Stimulated activated naive CD8-positive, alpha-beta T cell treated with anti-CD3 and anti-CD28 coated beads, Interleukin-15, Interleukin-2, amounts not matched to agents 100 ng/mL and 50 ng/mL, for 24 hours (primary cell): ENCODE results near the gene CCDC6.
A peak's percentile ranks its signal among the peaks of the same experiment; 100 is the strongest.
"Not testable (repeated sequence)": the region's sequence is repeated elsewhere in the genome, so short reads cannot be mapped to it uniquely, and the experiment has no call there.

ENCODE experiments used
- H3K27ac Mint-ChIP-seq: one replicate; pipeline ENCODE4 v1.8.0; 2021; ENCODE audit warnings: mild to moderate bottlenecking, mixed read lengths
- H3K27me3 Mint-ChIP-seq: one replicate; pipeline ENCODE4 v1.8.0; 2021; ENCODE audit warnings: mixed read lengths
- H3K36me3 Mint-ChIP-seq: one replicate; pipeline ENCODE4 v1.8.0; 2021; ENCODE audit warnings: low read depth, mixed read lengths
- H3K4me1 Mint-ChIP-seq: one replicate; pipeline ENCODE4 v1.8.0; 2021; ENCODE audit warnings: low read depth, mixed read lengths
- H3K4me3 Mint-ChIP-seq: one replicate; pipeline ENCODE4 v1.8.0; 2021; ENCODE audit warnings: mild to moderate bottlenecking, mixed read lengths
- H3K9me3 Mint-ChIP-seq: one replicate; pipeline ENCODE4 v1.8.0; 2021; ENCODE audit warnings: mixed read lengths

CCDC6 gene

DNA sequence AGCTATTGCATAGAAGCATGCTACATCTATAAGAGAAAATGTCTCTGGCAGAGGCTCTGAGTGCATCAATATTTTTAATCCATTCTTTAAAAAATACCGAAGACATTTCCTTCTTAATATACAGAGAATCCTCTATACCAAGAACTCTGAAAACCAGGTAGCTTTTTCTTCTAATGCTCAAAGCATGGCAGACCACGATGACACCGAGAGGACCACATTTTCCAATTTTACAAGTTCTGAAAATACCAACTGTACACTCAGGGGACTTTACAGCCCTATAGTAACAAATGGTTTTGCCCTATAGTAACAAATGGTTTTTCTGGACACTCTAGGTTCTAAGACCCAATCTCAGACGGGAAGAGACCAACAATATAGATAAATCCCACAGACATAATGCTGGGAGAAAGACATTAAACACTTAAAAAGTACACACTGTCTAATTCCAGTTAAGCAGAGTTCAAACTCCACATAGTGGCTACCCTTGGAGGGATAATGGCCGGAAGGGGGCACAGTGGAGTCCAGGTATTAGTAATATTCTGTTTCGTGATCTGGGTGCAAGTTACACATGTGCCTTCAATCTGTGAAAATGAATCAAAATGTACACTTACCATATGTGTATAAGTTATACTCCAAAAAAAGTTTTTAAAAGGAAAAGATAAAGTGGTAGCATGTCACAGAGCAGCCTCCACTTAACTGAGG is 26.2 kb downstream of the CCDC6 start:
- H3K27ac Mint-ChIP-seq, result peak overlapping the region; percentile 93
- H3K9me3 Mint-ChIP-seq, result no peaks in the 10 kb centered on the region
- no peaks in the 10 kb centered on the region for H3K27me3 Mint-ChIP-seq
- H3K36me3 Mint-ChIP-seq, result peaks cover 50% of the 10 kb centered on the region
- H3K4me1 Mint-ChIP-seq, result peaks cover 89% of the 10 kb centered on the region
- H3K4me3 Mint-ChIP-seq, result peak overlapping the region; percentile 65

DNA sequence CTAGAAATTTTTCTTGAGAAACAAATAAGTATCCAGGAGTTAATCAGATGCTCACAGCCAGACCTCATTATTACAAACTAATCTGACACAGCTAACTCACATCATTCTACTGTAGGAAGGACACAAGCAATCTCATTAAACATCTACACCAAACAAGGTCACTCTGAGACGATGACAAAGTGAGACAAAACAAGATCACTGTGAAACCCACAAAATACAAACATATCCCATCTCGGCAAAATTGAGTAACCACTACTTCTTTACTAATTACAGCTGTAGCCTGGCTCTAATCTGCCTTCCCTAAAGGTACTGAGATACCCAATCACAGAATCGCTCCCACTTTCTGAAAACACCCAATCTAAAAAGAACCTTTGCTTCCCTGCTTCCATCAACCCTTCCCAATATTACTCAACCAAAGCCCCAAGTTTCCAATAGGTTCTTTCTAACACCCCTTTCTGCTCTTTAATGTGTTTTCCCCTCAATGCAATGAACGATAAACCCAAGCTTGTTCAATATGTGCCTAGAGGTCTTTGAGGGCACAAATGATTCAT is 26.9 kb downstream of the CCDC6 start:
- Mint-ChIP-seq H3K36me3 (peaks cover 51% of the 10 kb centered on the region), H3K4me1 (peaks cover 89% of the 10 kb centered on the region), H3K4me3 (peak overlapping the region; percentile 65), H3K27ac (peak overlapping the region; percentile 93), H3K9me3 (no peaks in the 10 kb centered on the region), H3K27me3 (no peaks in the 10 kb centered on the region)

DNA sequence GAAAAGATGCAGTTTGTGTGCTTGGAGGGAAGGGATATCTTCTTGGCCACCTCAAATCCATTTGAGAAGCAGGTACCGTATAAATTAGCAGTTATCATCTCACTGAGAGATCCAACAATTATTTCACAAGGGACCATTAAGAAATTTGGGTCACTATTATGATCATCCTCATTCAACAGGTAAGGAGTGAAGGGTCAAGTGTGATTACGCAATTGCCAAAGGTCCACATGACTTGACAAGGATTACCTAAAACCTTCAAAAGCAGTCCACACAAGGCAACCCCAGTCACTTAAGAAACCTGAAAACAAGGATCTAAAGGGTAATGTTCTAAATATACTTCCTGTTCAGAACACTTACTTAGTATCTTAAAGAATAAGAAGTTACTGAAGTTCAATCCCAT is 27.4 kb downstream of the CCDC6 start:
- Mint-ChIP-seq H3K27ac (peak overlapping the region; percentile 93), H3K4me3 (peak overlapping the region; percentile 11), H3K27me3 (no peaks in the 10 kb centered on the region), H3K36me3 (peaks cover 50% of the 10 kb centered on the region), H3K4me1 (peaks cover 89% of the 10 kb centered on the region), H3K9me3 (no peaks in the 10 kb centered on the region)

DNA sequence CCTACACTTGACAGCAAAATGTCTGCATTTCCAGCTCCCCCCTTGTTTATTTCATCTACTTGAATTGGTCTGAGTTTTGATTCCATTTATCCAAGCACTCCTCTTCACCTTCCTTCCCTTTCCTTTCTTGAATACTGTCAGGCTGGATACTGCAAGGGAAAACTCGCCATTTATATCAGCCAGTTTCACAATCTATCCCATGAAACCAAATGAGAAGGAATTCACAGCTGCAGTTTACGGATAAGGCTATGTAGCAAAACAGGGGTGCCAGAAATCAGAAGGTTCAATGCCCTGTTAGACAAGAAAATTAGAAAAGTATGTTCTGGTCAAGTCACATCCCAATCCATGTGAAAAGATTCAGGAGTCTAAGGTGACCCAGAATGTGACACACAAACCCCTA is 28.1 kb downstream of the CCDC6 start:
- H3K36me3 Mint-ChIP-seq, result peaks cover 52% of the 10 kb centered on the region
- H3K27me3 Mint-ChIP-seq, result no peaks in the 10 kb centered on the region
- peak overlapping the region; percentile 93 for H3K27ac Mint-ChIP-seq
- no peaks in the 10 kb centered on the region for H3K9me3 Mint-ChIP-seq
- H3K4me1 Mint-ChIP-seq, result peaks cover 89% of the 10 kb centered on the region
- peak overlapping the region; percentile 11 for H3K4me3 Mint-ChIP-seq

DNA sequence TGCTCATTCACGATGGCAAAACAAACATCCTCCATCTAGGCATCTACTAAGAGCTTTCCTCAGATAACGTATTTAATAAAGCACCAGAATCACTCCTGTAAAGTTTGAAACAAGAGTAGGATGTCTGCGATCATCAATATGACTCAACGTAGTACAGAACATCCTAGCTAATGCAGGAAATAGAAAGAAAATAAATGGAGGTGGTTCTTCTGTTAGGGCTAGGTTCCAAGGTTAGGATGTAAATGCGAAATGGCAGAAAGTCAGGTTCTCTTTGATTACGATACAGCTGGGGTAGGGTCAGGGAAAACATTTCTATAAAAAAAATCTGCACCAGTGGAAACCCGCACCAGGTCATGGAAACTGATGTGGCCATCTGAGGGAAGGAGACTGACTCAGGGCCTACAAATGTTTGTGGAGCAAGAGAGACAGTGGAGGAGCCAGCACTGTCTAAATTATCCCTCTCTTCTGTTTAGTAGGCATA is 29.1 kb downstream of the CCDC6 start:
- Mint-ChIP-seq H3K36me3 (peaks cover 58% of the 10 kb centered on the region), H3K27ac (peak overlapping the region; percentile 86), H3K27me3 (no peaks in the 10 kb centered on the region), H3K9me3 (no peaks in the 10 kb centered on the region), H3K4me1 (peaks cover 94% of the 10 kb centered on the region), H3K4me3 (peak overlapping the region; percentile 37)

DNA sequence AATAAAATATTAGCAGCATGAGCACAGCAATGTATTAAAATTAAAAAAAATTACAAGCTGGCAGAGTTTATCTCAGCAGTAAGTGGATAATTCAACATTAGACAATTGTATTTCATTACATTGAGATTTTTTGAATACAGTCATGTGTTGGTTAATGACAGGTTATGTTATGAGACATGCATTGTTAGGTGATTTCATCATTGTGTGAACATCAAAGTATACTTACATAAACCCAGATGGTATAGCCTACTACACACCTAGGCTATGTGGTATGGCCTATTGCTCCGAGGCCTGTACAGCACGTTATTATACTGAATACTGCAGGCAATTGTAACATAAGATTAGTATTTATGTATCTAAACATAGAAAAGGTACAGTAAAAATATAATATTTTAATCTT is 29.7 kb downstream of the CCDC6 start:
- Mint-ChIP-seq H3K27ac (no peak overlapping the region), H3K4me1 (peaks cover 98% of the 10 kb centered on the region), H3K36me3 (peaks cover 63% of the 10 kb centered on the region), H3K4me3 (no peak overlapping the region), H3K9me3 (no peaks in the 10 kb centered on the region), H3K27me3 (no peaks in the 10 kb centered on the region)

DNA sequence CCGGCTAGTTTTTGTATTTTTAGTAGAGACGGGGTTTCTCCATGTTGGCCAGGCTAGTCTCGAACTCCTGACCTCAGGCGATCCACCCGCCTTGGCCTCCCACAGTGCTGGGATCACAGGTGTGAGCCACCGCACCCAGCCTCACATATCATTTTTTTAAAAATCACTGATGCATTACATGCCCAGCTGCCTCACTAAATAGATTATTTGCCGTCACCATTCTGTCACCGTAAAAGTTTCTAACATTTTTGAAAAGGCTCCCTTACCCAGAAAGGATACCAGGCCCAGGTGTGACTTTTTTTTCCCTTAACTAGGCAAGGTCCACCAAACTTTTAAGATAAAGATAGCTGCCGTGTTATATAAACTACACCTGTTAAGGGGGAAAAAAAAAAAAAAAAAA is 30.1 kb downstream of the CCDC6 start:
- not testable (repeated sequence) for H3K27ac Mint-ChIP-seq, H3K27me3 Mint-ChIP-seq, H3K9me3 Mint-ChIP-seq, H3K4me3 Mint-ChIP-seq
- Mint-ChIP-seq H3K36me3 (peaks cover 63% of the 10 kb centered on the region), H3K4me1 (peaks cover 95% of the 10 kb centered on the region)

DNA sequence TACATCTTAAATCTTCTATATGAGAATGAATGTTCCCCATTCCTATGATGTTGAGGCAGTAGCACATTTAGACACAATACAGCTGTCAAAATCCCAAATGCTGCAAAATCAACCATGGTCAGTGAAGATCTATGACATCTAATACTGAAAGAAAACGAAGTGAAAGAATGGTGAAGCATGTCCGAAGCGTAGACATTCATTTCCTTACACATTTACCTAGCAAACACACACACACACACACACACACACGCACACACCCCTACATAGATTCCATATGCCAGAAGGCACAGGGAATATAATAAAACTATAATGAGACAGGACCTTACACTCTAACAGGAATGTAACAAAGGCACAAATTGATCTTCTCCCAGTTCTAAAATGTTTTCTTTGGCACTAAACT is 32.5 kb downstream of the CCDC6 start:
- Mint-ChIP-seq H3K4me3 (no peak overlapping the region), H3K4me1 (peaks cover 90% of the 10 kb centered on the region), H3K27ac (no peak overlapping the region)

DNA sequence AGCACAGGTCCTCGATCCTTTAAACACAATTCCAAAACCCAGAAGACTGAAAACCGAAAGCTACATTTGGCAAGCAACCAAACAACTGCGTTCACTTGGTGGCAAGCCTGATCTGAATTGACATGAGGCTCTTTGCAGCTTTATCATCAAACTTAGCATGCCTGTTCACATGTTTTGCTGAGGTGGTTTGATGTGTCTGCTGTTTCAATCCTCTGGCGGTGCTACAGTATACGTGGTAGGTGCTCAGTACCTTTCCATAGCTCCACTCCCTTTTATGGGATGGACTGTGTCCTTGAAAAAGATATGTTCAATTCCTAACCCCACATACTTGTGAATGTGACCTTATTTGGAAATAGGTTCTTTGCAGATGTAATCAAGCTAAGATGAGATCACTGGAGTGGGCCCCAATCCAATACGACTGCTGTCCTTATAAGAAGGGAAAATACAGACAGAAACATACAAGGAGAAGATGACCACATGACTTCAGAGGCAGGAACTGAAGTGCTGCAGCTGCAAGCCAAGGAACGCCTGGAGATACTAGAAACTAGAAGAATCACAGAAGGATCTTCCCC is 33.4 kb downstream of the CCDC6 start:
- Mint-ChIP-seq H3K9me3 (no peaks in the 10 kb centered on the region), H3K4me1 (peaks cover 90% of the 10 kb centered on the region), H3K27ac (no peak overlapping the region), H3K4me3 (no peak overlapping the region), H3K36me3 (peaks cover 50% of the 10 kb centered on the region), H3K27me3 (no peaks in the 10 kb centered on the region)

More for the DNA sequence above, 32.5 kb downstream of the CCDC6 start:
- H3K27me3 Mint-ChIP-seq, result no peaks in the 10 kb centered on the region
- peaks cover 57% of the 10 kb centered on the region for H3K36me3 Mint-ChIP-seq
- no peaks in the 10 kb centered on the region for H3K9me3 Mint-ChIP-seq

DNA sequence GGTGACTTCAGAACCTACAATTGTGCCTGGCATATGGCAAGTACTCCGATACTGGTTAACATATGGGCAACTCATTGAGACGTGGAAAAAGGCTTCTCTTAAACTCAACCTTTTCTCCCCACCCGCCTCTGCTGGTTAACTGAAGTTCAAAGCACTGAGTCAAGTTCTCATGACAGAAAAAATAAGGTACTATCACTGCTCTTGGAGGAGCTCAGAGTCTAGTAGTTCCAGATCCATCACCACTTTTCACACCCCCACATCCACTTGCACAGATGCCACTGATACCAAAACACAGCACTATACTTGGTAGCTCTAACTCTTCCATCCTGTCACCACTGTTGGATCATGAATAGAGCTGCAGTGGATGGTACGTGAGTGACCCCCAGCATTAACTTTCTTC is 36.2 kb downstream of the CCDC6 start:
- Mint-ChIP-seq H3K9me3 (no peaks in the 10 kb centered on the region), H3K36me3 (peaks cover 28% of the 10 kb centered on the region), H3K27ac (no peak overlapping the region), H3K4me3 (no peak overlapping the region), H3K27me3 (no peaks in the 10 kb centered on the region), H3K4me1 (peaks cover 89% of the 10 kb centered on the region)

DNA sequence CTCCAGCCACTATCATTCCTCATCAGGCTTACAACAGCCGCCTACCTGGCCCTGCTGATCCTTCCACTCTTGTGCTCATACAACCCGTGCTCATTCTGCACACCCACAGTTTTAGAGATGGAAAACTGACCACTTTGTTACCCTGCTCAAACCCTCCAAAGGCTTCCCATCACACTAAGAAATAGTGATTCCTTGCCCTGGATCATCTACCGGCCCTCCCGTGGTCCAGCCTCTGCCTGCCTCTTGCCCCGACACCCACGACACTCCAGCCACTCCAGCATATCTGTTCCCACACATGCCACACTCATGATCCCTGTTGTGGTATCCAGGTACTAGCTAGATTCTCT is 36.8 kb downstream of the CCDC6 start:
- Mint-ChIP-seq H3K4me3 (no peak overlapping the region), H3K27me3 (no peaks in the 10 kb centered on the region), H3K36me3 (peaks cover 22% of the 10 kb centered on the region), H3K9me3 (no peaks in the 10 kb centered on the region), H3K27ac (peak overlapping the region; percentile 54), H3K4me1 (peaks cover 89% of the 10 kb centered on the region)

DNA sequence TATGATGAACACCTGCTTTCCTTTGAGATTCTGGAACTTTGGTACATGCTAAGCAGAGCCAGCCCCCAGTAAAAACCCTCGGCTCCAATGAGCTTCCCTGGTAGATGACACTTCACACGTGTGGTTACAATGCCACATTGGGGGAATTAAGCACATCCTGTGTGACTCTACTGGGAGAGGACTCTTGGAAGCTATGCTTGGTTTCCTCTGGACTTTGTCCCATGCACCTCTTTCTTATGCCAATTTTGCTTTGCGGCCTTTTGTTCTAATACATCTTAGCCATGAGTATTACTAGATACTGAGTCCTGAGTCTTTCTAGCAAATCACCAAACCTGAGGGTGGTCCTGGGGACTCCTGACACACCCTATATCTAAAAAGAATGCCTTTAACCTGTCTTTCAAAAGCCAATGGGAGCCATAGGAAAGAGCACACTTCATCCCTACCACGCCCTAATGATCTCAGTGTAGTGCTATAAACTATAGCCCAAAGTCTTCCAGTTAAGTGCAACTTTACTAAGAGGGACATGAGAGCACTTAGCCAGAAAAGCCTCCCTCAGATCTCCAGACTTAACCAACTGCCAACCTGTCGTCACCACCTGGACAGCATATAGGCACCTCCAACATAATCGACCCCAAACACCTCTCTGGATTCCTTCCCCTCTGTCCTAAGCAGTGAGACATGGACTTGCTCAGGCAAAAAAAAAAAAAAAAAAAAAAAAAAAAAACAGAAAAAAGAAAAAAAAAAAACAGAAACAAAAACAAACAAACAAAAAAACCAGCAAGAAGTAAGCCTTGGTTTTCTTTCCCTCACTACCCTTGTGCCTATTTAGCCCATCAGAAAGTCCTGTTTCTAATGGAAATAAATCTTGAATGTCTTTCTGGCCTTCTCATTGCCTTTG is 37.4 kb downstream of the CCDC6 start:
- peaks cover 89% of the 10 kb centered on the region for H3K4me1 Mint-ChIP-seq
- H3K9me3 Mint-ChIP-seq, result no peaks in the 10 kb centered on the region
- H3K27ac Mint-ChIP-seq, result no peak overlapping the region
- H3K4me3 Mint-ChIP-seq, result no peak overlapping the region
- H3K36me3 Mint-ChIP-seq, result peaks cover 19% of the 10 kb centered on the region
- no peaks in the 10 kb centered on the region for H3K27me3 Mint-ChIP-seq

DNA sequence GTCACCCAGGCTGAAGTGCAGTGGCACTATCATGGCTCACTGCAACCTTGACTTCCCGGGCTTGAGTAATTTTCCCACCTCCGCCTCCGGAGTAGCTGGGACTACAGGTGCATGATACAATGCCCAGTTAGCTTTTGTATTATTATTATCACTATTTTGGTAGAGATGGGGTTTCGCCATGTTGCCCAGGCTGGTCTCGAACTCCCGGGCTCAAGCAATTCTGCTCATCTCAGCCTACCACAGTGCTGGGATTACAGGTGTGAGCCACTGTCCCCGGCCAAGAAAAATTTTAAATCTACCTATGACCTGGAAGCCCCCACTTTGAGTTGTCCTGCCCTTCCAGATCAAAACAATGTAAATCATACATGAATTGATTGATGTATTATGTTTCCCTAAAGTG is 38.8 kb downstream of the CCDC6 start:
- Mint-ChIP-seq H3K9me3 (no peaks in the 10 kb centered on the region), H3K27ac (no peak overlapping the region)

DNA sequence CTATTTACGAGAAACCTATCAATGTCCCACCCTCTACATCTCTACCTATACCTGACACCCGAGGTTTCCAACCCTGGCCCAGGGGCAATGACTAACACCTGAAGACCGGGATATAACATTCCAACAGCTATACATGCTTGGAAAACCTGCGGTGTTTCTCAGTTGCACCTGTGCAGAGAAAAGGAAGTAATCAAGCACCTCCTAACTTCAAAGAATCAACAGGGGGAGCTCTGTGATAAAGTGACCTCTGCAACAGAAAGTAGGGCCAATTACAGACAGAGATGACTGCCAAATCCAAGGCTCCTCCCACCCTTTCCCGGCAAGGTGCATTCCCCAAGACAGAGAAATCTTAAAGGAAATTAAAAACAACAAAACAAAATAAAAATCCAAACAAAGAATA is 41.3 kb downstream of the CCDC6 start:
- Mint-ChIP-seq H3K4me3 (peak overlapping the region; percentile 27), H3K9me3 (peaks cover 6% of the 10 kb centered on the region), H3K27me3 (no peaks in the 10 kb centered on the region), H3K36me3 (peaks cover 20% of the 10 kb centered on the region), H3K27ac (peak overlapping the region; percentile 19), H3K4me1 (peaks cover 73% of the 10 kb centered on the region)

More for the DNA sequence above, 38.8 kb downstream of the CCDC6 start:
- H3K4me1 Mint-ChIP-seq, result peaks cover 77% of the 10 kb centered on the region
- no peak overlapping the region for H3K4me3 Mint-ChIP-seq
- H3K27me3 Mint-ChIP-seq, result no peaks in the 10 kb centered on the region
- H3K36me3 Mint-ChIP-seq, result peaks cover 8% of the 10 kb centered on the region
